B cell (primary cell): ENCODE results near the gene ARHGAP45. TPM values are rescaled to one million over a fixed set of nuclear protein-coding genes. Genes with fewer than 3 reads are reported as not detected.
A peak's percentile ranks its signal among the peaks of the same experiment; 100 is the strongest.

Experiments
- ATAC-seq: fragments of 200-7000 bp; cut with Tn5 transposase; one replicate; pipeline ENCODE4 v1.10.0; 2021; ENCODE audit warnings: low read depth, mild to moderate bottlenecking, moderate number of reproducible peaks, moderate library complexity
- CTCF ChIA-PET: fragments of 350-600 bp; sonication (Branson Sonifier 250); formaldehyde crosslinking; loops from one replicate; lab custom pipeline; 2021; ENCODE audit warnings: antibody characterized with exemption, inconsistent platforms; lab: Charles Lee
- POLR2A ChIA-PET: fragments of 350-600 bp; sonication (Branson Sonifier 250); formaldehyde crosslinking; loops from one replicate; lab custom pipeline; 2021; ENCODE audit warnings: antibody characterized with exemption; lab: Charles Lee
- DNase-seq: peaks from one replicate; pipeline ENCODE4 v3.0.0; 2013
- H2AFZ ChIP-seq: 2 replicates; pipeline ENCODE4 v1.6.1; 2012; ENCODE audit warnings: mild to moderate bottlenecking, low read depth, low read length; ENCODE audit not compliant: insufficient read depth, poor library complexity, severe bottlenecking
- H3K27ac ChIP-seq, 2 donors: 1 replicate in 1 of 2; 2 replicates in 1 of 2; pipeline ENCODE4 v1.5.1; 2012 to 2013; ENCODE audit warnings: low read length in 2 of 2, mild to moderate bottlenecking in 2 of 2, moderate library complexity in 1 of 2
- H3K27me3 ChIP-seq, 4 experiments: fragments of 200-600 bp in 1 of 4; sonication (generic) in 1 of 4; replicated peaks in 1 of 4; 1 replicate in 2 of 4; 2 replicates in 2 of 4; pipeline versions ENCODE4 v1.6.1 to v1.7.0; 2013 to 2016; ENCODE audit warnings: low read length in 3 of 4, mild to moderate bottlenecking in 2 of 4, mixed read lengths in 1 of 4, moderate library complexity in 1 of 4; ENCODE audit not compliant: insufficient read depth in 4 of 4, control insufficient read depth in 3 of 4; ENCODE audit errors: control extremely low read depth in 1 of 4
- H3K36me3 ChIP-seq, 2 experiments: replicated peaks in 1 of 2; 1 replicate in 1 of 2; 2 replicates in 1 of 2; pipeline versions ENCODE4 v1.6.1 to v1.7.1; 2013; ENCODE audit warnings: low read length in 1 of 2; ENCODE audit not compliant: insufficient read depth in 2 of 2, control insufficient read depth in 1 of 2; ENCODE audit errors: control extremely low read depth in 1 of 2, extremely low read depth in 1 of 2
- H3K4me1 ChIP-seq, 2 donors: fragments of 200-600 bp in 1 of 2; sonication (generic) in 1 of 2; 1 replicate in 1 of 2; 2 replicates in 1 of 2; pipeline versions ENCODE4 v1.5.1 to v1.6.1; 2013 to 2017; ENCODE audit warnings: low read length in 2 of 2; ENCODE audit not compliant: control insufficient read depth in 2 of 2, insufficient read depth in 2 of 2
- H3K4me2 ChIP-seq: replicated peaks from 2 replicates; pipeline ENCODE3; 2012; ENCODE audit warnings: mild to moderate bottlenecking, low read depth, low read length; ENCODE audit not compliant: poor library complexity, severe bottlenecking
- H3K4me3 ChIP-seq, 5 experiments: fragments of 200-600 bp in 1 of 5; sonication (generic) in 1 of 5; 1 replicate in 3 of 5; 2 replicates in 2 of 5; pipeline versions ENCODE4 v1.5.1 to v1.7.0; 2011 to 2016; ENCODE audit warnings: low read length in 4 of 5, mild to moderate bottlenecking in 4 of 5, low read depth in 2 of 5, control low read depth in 1 of 5, moderate library complexity in 1 of 5; ENCODE audit not compliant: insufficient read depth in 1 of 5; ENCODE audit errors: control extremely low read depth in 1 of 5, extremely low read depth in 1 of 5
- H3K79me2 ChIP-seq: fragments of 200-600 bp; sonication (generic); one replicate; pipeline ENCODE4 v1.6.0; 2016; ENCODE audit warnings: low read length; ENCODE audit not compliant: control insufficient read depth, insufficient read depth
- H3K9ac ChIP-seq: fragments of 200-600 bp; sonication (generic); 2 replicates; pipeline ENCODE4 v1.6.1; 2017; ENCODE audit warnings: mild to moderate bottlenecking, low read length, moderate library complexity
- H3K9me3 ChIP-seq, 3 donors: one replicate each; pipeline versions ENCODE4 v1.6.1 to v1.7.1; 2013; ENCODE audit warnings: low read length in 2 of 3; ENCODE audit not compliant: control insufficient read depth in 2 of 3, insufficient read depth in 1 of 3; ENCODE audit errors: control extremely low read depth in 1 of 3
- H4K20me1 ChIP-seq: 2 replicates; pipeline ENCODE4 v1.6.0; 2012; ENCODE audit warnings: mild to moderate bottlenecking, low read length; ENCODE audit not compliant: insufficient read depth, control insufficient read depth, poor library complexity, severe bottlenecking
- H3K27ac Mint-ChIP-seq: one replicate; pipeline ENCODE4 v1.8.0; 2021; ENCODE audit warnings: mixed read lengths
- H3K27me3 Mint-ChIP-seq: one replicate; pipeline ENCODE4 v1.8.0; 2021; ENCODE audit warnings: mixed read lengths
- H3K4me1 Mint-ChIP-seq: one replicate; pipeline ENCODE4 v1.8.0; 2021; ENCODE audit warnings: mixed read lengths
- H3K4me3 Mint-ChIP-seq: one replicate; pipeline ENCODE4 v1.8.0; 2021; ENCODE audit warnings: mixed read lengths
- H3K9me3 Mint-ChIP-seq: one replicate; pipeline ENCODE4 v1.8.0; 2022; ENCODE audit warnings: mixed read lengths; ENCODE audit not compliant: insufficient read depth
- EZH2 ChIP-seq: IDR thresholded peaks from 2 replicates; pipeline ENCODE4 v1.6.1; 2012; ENCODE audit warnings: borderline replicate concordance, low read depth, mild to moderate bottlenecking, moderate library complexity, low read length; ENCODE audit not compliant: insufficient read depth, poor library complexity, severe bottlenecking
- WGBS: methylation state at CpG from one replicate; pipeline ENCODE4 v1.1.5; 2013; ENCODE audit warnings: missing lambda C conversion rate; ENCODE audit not compliant: insufficient coverage; 5-methylcytosine and 5-hydroxymethylcytosine counted together
- intact Hi-C: fragments of 100-400 bp; cut with micrococcal nuclease; formaldehyde crosslinking; loops from one replicate; pipeline ENCODE4 v1.10.0; 2022
- polyA plus RNA-seq: library from polyadenylated mRNA; depleted of rRNA; stranded (reverse); fragments of >200 nt; gene quantifications from 2 replicates; pipeline ENCODE4 v1.2.3, GENCODE V29; 2012
- total RNA-seq, 2 donors: library from RNA; stranded (reverse); fragments of 120-200 nt in 1 of 2; gene quantifications; 1 replicate in 1 of 2; 2 replicates in 1 of 2; pipeline versions ENCODE4 v1.2.3 to v1.2.4, GENCODE V29; 2013 to 2022
- TF ChIP-seq, protein P1 (sequence below): fragments of 200-600 bp; IDR thresholded peaks from one replicate; pipeline ENCODE4 v1.8.0; 2022; ENCODE audit warnings: antibody characterized with exemption, mild to moderate bottlenecking

ARHGAP45 gene
- total and polyA plus RNA-seq, 2 donors (not counting 1 experiment from before 2014, with no cell fraction given) = 488 to 490 TPM

- no peak overlapping the region for H3K27ac Mint-ChIP-seq
- H3K4me3 Mint-ChIP-seq = peak overlapping the region; percentile 19
- Histone ChIP-seq H4K20me1 (peaks cover 65% of the 10 kb centered on the region), H2AFZ (no peak overlapping the region), H3K9ac (no peak overlapping the region), H3K9me3 (peaks cover 0 to 4% (median 0%) of the 10 kb centered on the region in 3 donors), H3K36me3 (peaks cover 0 to 49% of the 10 kb centered on the region in 2 experiments), H3K4me3 (peak overlapping the region in 1 of 5 experiments; percentile 75), H3K4me2 (peak overlapping the region; percentile 92), H3K27me3 (no peaks in the 10 kb centered on the region), H3K4me1 (peaks cover 31 to 57% of the 10 kb centered on the region in 2 donors), H3K79me2 (peaks cover 53% of the 10 kb centered on the region), H3K27ac (no peak overlapping the region)
- WGBS = 94% methylated on average over 41 of the region's 43 CpGs
- no peak for ATAC-seq
- no peaks in the 10 kb centered on the region for H3K9me3 Mint-ChIP-seq
- CTCF ChIA-PET = interaction anchor here (1.2 to 1.5 kb wide), 3 partner anchors 13 to 23 kb away, joined by 3 to 4 read pairs (median 4); no protein-coding TSS in a partner anchor
- intact Hi-C loops = no loop called here
- no peaks in the 10 kb centered on the region for H3K27me3 Mint-ChIP-seq
- TF ChIP-seq, protein P1, sequence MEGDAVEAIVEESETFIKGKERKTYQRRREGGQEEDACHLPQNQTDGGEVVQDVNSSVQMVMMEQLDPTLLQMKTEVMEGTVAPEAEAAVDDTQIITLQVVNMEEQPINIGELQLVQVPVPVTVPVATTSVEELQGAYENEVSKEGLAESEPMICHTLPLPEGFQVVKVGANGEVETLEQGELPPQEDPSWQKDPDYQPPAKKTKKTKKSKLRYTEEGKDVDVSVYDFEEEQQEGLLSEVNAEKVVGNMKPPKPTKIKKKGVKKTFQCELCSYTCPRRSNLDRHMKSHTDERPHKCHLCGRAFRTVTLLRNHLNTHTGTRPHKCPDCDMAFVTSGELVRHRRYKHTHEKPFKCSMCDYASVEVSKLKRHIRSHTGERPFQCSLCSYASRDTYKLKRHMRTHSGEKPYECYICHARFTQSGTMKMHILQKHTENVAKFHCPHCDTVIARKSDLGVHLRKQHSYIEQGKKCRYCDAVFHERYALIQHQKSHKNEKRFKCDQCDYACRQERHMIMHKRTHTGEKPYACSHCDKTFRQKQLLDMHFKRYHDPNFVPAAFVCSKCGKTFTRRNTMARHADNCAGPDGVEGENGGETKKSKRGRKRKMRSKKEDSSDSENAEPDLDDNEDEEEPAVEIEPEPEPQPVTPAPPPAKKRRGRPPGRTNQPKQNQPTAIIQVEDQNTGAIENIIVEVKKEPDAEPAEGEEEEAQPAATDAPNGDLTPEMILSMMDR = no peak
- no peak for TF ChIP-seq EZH2
- POLR2A ChIA-PET = interaction anchor here (1.0 to 6.8 kb wide), 6 partner anchors 14 to 48 kb away, joined by 5 to 91 read pairs (median 8); partner anchors contain the start of genes CNN2 and RNU6-2
- peaks cover 44% of the 10 kb centered on the region for H3K4me1 Mint-ChIP-seq
- no peak for DNase-seq
Measured at GRCh38 chr19:1041835-1042685, 24.9 kb upstream of the ARHGAP45 start.
